HG03175 (cell line): ENCODE measurements around the gene MBD2.

Source experiments
- ATAC-seq: cut with Tn5 transposase; IDR thresholded peaks from one replicate; pipeline ENCODE4 v1.9.1; 2021; ENCODE audit warnings: mild to moderate bottlenecking, moderate library complexity; ENCODE audit not compliant: unreplicated experiment

The MBD2 gene

GRCh38 chr18:54116541-54117257, 107.8 kb downstream of the MBD2 start:
- no peak for ATAC-seq

- no peak for ATAC-seq
Observed at GRCh38 chr18:54112356-54112755, 112.1 kb downstream of the MBD2 start.

- no peak for ATAC-seq
Observed at GRCh38 chr18:54109131-54109683, 115.3 kb downstream of the MBD2 start.

GRCh38 chr18:54102123-54102522, 122.3 kb downstream of the MBD2 start:
- ATAC-seq, result no peak
